Coronary artery (tissue), 2 donors: Measurements from ENCODE around the gene NEU4.

Experiments
- DNase-seq: peaks from one replicate; pipeline ENCODE4 v3.0.0-alpha.2; 2017; ENCODE audit warnings: low spot score
- H3K27ac ChIP-seq, 2 donors: fragments of 200-600 bp; sonication (generic); one replicate each; pipeline ENCODE4 v1.5.1; 2016 to 2019
- H3K4me3 ChIP-seq: fragments of 200-600 bp; sonication (generic); 2 replicates; pipeline ENCODE4 v1.5.1; 2016; ENCODE audit warnings: mild to moderate bottlenecking, moderate library complexity
- TF ChIP-seq, protein P1 (sequence below): fragments of 200-600 bp; sonication (generic); IDR thresholded peaks from one replicate; pipeline ENCODE4 v1.5.1; 2019; ENCODE audit warnings: antibody characterized with exemption

The NEU4 gene

DNA sequence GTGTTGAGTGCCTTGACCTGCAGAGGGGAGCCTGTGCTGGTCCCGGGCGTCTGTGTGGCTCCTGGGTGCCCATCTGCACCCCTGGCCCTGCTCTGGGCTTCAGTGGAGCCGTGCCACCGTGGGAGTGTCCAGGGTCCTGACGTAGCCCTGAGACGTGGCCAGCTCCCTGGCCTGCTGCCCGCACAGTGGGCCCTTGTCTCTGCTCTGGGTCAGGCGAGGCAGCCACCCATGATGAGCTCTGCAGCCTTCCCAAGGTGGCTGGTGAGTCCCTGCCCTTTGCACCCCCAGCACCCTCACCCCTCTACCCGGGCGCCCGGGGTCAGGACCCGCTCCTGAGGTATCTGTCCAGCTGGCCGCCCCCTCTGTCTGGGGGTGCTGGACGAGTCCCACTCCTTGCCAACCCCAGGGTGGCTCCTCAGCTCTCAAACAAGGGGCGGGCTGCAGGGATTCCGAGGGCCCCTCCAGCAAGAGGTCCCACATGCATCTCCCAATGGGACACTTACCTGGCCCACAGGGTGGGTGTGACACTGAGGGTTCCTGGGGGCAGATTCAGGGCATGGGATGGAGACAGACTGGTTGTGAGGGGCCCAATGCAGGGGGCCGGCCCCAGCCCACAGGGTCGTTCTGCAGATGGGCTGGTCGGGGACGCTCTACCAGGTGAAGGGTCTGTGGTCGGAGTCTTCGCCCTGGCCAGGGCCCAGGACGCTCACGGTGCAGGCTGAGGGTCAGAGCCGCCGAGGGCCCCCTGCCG, 2.4 kb downstream of the NEU4 start:
- H3K4me3 ChIP-seq: no peak overlapping the region
- DNase-seq: peak; percentile 72

DNA sequence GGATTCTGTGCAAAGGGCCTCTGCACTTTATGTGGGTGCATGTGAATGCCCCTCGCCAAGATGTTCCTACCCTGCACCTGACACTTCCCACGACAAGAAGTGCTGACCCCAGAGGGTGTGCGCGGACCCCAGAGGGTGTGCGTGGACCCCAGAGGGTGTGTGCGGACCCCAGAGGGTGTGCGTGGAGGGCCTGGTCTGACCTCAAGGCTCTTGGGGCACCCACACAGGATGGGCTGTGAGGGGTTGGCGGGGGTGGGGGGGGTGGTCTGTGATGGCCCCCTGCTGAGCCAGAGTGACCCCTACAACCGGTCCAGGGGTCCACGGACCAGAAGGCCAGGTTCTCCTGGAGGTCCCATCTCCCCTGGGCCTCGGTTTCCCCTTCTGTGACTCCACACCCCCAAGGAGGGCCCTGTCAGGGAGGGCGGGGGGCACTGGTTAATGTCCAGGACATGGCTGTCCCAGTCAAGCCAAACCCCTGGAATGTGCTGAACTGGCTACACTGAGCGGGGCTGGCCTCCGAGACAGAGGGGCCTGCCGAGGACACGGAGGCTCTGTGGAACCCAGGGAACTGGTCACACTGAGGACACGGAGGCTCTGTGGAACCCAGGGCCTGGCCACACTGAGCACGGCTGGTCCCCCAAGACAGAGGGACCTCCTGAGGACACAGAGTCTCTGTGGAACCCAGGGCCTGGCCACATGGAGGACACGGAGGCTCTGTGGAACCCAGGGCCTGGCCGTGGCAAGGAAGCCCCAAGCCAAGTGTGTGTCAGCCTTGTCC, 3.1 kb downstream of the NEU4 start:
- no peak overlapping the region for H3K4me3 ChIP-seq
- H3K27ac ChIP-seq: no peak overlapping the region
- no peak for DNase-seq
- TF ChIP-seq, protein P1, sequence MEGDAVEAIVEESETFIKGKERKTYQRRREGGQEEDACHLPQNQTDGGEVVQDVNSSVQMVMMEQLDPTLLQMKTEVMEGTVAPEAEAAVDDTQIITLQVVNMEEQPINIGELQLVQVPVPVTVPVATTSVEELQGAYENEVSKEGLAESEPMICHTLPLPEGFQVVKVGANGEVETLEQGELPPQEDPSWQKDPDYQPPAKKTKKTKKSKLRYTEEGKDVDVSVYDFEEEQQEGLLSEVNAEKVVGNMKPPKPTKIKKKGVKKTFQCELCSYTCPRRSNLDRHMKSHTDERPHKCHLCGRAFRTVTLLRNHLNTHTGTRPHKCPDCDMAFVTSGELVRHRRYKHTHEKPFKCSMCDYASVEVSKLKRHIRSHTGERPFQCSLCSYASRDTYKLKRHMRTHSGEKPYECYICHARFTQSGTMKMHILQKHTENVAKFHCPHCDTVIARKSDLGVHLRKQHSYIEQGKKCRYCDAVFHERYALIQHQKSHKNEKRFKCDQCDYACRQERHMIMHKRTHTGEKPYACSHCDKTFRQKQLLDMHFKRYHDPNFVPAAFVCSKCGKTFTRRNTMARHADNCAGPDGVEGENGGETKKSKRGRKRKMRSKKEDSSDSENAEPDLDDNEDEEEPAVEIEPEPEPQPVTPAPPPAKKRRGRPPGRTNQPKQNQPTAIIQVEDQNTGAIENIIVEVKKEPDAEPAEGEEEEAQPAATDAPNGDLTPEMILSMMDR: no peak

More for the DNA sequence above, 2.4 kb downstream of the NEU4 start:
- TF ChIP-seq, protein P1: no peak
- H3K27ac ChIP-seq: no peak overlapping the region

DNA sequence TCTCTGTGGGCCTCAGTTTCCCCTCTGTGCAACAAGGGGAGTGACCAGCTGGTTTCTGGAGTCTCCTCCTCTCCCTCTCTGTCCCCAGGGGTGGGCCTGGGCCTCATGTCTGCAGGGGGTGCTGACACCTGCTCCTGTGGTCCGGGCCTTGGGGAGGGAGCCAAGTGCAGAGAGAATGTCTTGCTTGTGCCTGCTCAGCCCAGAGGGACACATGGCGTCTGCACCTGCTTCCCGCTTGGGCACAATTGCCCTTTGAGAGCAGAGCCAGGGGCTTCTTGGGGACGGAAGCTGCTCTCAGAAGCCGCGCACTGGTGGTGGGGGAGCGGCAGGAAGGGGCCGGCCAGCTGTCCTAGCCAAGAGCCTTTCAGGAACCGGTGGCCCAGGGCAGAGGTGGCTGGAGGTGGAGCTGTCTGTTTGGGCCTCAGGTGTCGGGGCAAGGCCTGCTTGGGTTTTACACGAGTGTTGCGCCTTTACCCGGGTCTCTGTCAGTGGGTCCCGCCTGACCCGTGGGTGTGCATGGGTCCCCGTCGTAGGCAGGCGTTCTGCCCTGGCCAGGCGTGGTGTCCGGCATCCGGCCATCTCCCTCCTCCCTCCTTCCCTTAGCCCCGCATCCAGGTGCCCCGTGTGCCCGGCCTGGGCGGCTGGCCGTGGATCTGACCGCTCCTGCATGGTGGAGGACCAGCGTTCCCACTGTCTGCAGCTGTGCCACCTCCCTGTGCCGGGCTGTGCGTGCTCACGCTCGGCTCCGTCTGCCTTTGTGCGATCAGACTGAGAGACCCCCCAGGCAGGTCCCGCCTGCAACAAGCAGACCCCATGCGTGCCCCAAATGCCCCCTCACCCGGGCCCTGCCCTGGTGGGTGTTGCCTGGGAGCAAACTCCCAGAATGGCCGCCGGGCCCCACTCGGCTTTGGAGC, 4.0 kb downstream of the NEU4 start:
- TF ChIP-seq, protein P1: no peak
- DNase-seq: peak; percentile 71
- Histone ChIP-seq H3K4me3 (no peak overlapping the region), H3K27ac (no peak overlapping the region)

DNA sequence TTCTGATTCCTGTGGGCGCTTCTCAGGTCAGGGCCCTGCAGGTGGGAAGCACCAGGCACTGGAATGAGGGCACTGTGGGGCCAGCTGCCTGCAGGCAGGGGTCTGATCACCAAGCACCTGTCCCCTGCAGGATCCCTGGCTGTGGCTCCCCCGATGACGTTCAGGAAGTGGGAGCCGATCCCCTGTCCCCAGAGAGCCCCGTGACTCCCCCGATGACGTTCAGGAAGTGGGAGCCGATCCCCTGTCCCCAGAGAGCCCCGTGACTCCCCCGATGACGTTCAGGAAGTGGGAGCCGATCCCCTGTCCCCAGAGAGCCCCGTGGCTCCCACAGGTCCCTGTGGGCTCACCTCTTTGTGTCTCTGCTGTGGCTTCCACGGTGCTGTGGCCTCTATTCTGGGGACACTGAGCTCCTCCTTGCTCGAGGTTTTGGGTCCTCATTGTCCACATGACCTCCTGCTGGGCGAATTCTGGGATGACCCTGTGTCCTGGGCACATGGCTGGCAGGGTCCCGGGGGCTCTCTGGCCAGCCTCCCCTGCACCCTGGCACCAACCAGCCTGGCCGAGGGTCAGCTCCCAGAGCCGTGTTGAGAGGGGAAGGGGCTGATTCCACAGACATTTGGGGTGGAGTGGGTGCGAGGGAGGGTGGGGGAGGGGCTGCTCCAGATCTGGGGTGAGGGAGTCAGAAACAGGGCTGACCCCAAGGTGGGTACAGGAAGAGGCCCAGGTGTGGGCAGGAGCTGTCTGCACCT, 4.8 kb downstream of the NEU4 start:
- TF ChIP-seq, protein P1: no peak
- H3K27ac ChIP-seq: no peak overlapping the region
- H3K4me3 ChIP-seq: no peak overlapping the region
- peak; percentile 63 for DNase-seq

DNA sequence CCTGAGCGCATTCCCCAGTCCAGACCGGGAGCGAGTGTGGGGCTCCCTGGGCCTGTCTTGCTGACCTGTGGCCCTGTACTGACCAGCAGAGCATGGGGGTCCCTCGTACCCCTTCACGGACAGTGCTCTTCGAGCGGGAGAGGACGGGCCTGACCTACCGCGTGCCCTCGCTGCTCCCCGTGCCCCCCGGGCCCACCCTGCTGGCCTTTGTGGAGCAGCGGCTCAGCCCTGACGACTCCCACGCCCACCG, 5.3 kb downstream of the NEU4 start:
- no peak overlapping the region for H3K4me3 ChIP-seq
- no peak for DNase-seq
- TF ChIP-seq, protein P1: no peak
- no peak overlapping the region for H3K27ac ChIP-seq

DNA sequence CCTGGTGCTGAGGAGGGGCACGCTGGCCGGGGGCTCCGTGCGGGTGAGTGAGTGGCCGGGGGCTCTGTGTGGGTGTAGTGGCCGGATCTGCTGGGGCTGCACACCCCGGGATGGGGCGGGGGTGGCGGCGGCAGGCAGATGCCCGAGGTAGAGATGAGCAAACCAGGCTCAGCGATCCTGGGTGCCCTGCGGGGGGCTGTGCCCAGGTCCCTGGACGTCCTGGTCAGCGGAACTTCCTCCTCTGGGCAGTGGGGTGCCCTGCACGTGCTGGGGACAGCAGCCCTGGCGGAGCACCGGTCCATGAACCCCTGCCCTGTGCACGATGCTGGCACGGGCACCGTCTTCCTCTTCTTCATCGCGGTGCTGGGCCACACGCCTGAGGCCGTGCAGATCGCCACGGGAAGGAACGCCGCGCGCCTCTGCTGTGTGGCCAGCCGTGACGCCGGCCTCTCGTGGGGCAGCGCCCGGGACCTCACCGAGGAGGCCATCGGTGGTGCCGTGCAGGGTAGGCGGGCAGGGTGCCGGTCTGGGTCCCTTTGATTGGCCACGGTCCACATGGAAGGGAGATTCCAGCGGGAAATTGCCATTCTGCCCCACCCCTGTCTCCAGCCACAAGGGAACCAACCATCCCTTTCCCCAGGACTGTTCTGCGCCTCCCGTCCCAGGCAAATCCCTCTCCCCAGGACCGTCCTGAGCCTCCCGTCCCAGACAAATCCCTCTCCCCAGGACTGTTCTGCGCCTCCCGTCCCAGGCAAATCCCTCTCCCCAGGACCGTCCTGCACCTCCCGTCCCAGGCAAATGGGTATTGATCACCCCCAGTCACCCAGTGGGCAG, 5.9 kb downstream of the NEU4 start:
- no peak overlapping the region for H3K27ac ChIP-seq
- TF ChIP-seq, protein P1: no peak
- no peak overlapping the region for H3K4me3 ChIP-seq
- DNase-seq: peak; percentile 73
